Fibroblast of the aortic adventitia (primary cell): Measurements from ENCODE around the gene UVSSA. TPM values are rescaled to one million over a fixed set of nuclear protein-coding genes. Genes with fewer than 3 reads are reported as not detected.
A peak's percentile ranks its signal among the peaks of the same experiment; 100 is the strongest.

ENCODE experiments used
- DNase-seq: peaks from one replicate; pipeline ENCODE4 v3.0.0-alpha.2; 2010; ENCODE audit warnings: low read depth
- H3K4me3 ChIP-seq: 2 replicates; pipeline ENCODE4 v1.5.1; 2011; ENCODE audit warnings: low read depth, mild to moderate bottlenecking, control low read depth, low read length, moderate library complexity
- CTCF ChIP-seq: IDR thresholded peaks from 2 replicates; pipeline ENCODE4 v1.5.1; 2011; ENCODE audit warnings: mild to moderate bottlenecking, low read length, control low read depth, inconsistent platforms; ENCODE audit not compliant: insufficient read depth
- total RNA-seq: library from RNA; depleted of rRNA; stranded (reverse); fragments of >200 nt; gene quantifications from 2 replicates; pipeline ENCODE4 v1.2.3, GENCODE V29; 2012; ENCODE audit warnings: low replicate concordance

Gene UVSSA
- total RNA-seq, 1 donor = 8.7 TPM

GRCh38 chr4:1305261-1305711 is 41.7 kb upstream of the UVSSA start:
- no peak for TF ChIP-seq CTCF
- DNase-seq = no peak
- no peak overlapping the region for H3K4me3 ChIP-seq

- TF ChIP-seq CTCF = no peak
- no peak for DNase-seq
Measured at GRCh38 chr4:1305781-1306455, 41.1 kb upstream of the UVSSA start.

GRCh38 chr4:1307951-1308735 is 38.9 kb upstream of the UVSSA start:
- no peak for DNase-seq
- TF ChIP-seq CTCF = no peak
- no peak overlapping the region for H3K4me3 ChIP-seq

More at GRCh38 chr4:1305781-1306455, 41.1 kb upstream of the UVSSA start:
- H3K4me3 ChIP-seq = no peak overlapping the region

- H3K4me3 ChIP-seq = peak overlapping the region; percentile 69
- DNase-seq = peak; percentile 92
- TF ChIP-seq CTCF = no peak
Measured at GRCh38 chr4:1309261-1310010, 37.6 kb upstream of the UVSSA start.

GRCh38 chr4:1310031-1310795 is 36.8 kb upstream of the UVSSA start:
- TF ChIP-seq CTCF = no peak
- peak overlapping the region; percentile 69 for H3K4me3 ChIP-seq
- peak; percentile 10 for DNase-seq

GRCh38 chr4:1310796-1311631 is 36.0 kb upstream of the UVSSA start:
- TF ChIP-seq CTCF = no peak
- no peak for DNase-seq
- no peak overlapping the region for H3K4me3 ChIP-seq
